Measurements from ENCODE around the gene PPP1R15B.
A peak's percentile ranks its signal among the peaks of the same experiment; 100 is the strongest.

Gene PPP1R15B

DNA sequence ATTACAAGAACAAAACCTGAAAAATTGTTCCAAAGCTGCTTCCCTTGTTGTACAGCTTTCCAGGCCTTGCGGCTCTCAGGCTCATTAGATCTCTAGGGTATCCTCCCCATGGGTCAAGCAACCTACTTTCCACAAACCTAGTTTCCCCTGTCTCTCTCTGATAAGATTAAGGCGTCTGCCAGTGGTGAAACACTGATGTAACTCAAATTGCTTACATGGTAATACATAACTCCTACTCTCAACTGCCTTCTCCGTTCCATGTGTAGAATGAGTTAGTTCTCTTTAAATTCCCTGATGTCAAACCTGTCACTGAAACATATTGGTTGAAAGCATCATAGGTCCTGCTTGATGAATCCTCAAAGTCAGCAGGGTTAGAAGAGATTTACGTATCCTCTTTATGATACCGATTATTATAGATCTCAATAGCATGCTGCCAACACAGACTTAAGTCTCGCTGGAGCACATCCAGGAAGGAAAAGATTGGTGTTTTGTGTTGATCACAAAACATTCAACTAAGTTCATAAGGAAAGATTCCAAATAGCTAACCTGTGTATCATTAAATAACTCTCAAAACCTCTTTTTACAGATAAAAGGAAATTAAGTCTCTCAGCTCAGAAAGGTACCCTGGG, 10.6 kb downstream of the PPP1R15B start:
- DNase-seq (ENCODE audit: low read depth): no peak
- H3K4me3 ChIP-seq (ENCODE audit: low read length): no peak overlapping the region
- TF ChIP-seq, protein P1, sequence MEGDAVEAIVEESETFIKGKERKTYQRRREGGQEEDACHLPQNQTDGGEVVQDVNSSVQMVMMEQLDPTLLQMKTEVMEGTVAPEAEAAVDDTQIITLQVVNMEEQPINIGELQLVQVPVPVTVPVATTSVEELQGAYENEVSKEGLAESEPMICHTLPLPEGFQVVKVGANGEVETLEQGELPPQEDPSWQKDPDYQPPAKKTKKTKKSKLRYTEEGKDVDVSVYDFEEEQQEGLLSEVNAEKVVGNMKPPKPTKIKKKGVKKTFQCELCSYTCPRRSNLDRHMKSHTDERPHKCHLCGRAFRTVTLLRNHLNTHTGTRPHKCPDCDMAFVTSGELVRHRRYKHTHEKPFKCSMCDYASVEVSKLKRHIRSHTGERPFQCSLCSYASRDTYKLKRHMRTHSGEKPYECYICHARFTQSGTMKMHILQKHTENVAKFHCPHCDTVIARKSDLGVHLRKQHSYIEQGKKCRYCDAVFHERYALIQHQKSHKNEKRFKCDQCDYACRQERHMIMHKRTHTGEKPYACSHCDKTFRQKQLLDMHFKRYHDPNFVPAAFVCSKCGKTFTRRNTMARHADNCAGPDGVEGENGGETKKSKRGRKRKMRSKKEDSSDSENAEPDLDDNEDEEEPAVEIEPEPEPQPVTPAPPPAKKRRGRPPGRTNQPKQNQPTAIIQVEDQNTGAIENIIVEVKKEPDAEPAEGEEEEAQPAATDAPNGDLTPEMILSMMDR (conservative IDR thresholded peaks at IDR 0.05; ENCODE audit: low read depth, low read length): no peak

DNA sequence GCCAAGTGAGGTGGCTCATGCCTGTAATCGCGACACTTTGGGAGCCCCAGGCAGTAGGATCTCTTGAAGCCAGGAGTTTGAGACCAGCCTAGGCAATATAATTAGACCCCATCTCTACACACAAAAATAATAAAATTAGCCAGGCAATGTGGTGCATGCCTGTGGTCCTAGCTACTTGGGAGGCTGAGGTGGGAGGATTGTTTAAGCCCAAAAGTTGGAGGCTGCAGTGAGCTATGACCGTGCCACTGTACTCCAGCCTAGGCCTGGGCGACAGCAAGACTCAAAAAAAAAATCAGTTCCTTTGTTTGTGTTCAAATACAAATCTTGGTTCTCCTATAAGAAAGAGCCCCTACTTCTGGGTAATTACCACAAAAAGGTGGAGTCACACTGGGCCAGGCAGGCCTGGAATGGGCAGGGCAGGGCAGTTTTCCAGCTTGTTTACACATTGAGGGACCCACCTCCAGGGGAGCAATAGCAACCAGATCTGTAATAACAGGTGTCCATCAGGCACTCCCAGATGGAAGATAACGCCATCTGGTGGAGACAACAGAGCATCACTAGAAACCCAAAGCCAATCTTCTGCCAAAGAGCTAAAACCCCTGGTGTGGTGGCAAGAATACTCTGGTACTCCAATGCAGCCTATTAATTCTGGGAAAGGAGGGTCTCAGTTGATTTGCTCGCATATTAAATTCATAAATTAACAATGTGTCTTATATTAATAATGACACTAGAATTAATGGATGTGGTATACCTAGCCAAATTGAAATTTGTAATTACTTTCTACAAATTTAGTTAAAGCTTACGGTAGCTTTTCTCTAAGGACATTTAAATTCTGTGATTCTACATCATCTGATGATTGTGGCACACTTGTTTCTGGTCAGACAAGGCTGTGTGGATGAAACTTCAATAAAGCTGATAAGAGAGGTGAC, 13.2 kb downstream of the PPP1R15B start:
- no peak overlapping the region for H3K4me3 ChIP-seq (ENCODE audit: low read length)
- DNase-seq (ENCODE audit: low read depth): peak; percentile 75
- TF ChIP-seq, protein P1 (conservative IDR thresholded peaks at IDR 0.05; ENCODE audit: low read depth, low read length): peak; percentile 91

GRCh38 chr1:204396015-204396583, 15.5 kb downstream of the PPP1R15B start:
- H3K4me3 ChIP-seq (ENCODE audit: low read length): no peak overlapping the region
- TF ChIP-seq, protein P1 (conservative IDR thresholded peaks at IDR 0.05; ENCODE audit: low read depth, low read length): no peak
- DNase-seq (ENCODE audit: low read depth): no peak

DNA sequence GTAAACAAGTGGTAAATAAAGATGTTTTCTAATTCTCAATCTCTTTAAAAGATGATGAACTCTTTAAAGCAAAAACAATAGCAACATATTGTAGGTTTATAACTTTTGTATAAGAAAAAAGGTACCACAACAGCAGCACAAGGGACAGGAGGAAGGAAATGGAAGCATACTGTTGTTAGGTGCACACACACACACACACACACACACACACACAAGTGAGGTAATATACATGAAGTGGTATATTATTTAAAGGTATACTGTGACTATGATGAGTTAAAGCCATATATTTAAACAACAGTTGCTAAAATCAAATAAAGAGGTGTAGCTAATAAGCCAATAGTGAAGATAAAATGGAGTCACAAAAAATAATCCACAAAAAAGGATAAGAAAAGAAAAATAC, 20.0 kb downstream of the PPP1R15B start:
- TF ChIP-seq, protein P1 (conservative IDR thresholded peaks at IDR 0.05; ENCODE audit: low read depth, low read length): no peak
- no peak for DNase-seq (ENCODE audit: low read depth)
- no peak overlapping the region for H3K4me3 ChIP-seq (ENCODE audit: low read length)

- DNase-seq (ENCODE audit: low read depth): no peak
- TF ChIP-seq, protein P1 (conservative IDR thresholded peaks at IDR 0.05; ENCODE audit: low read depth, low read length): no peak
- H3K4me3 ChIP-seq (ENCODE audit: low read length): no peak overlapping the region
These were observed 20.7 kb downstream of the PPP1R15B start for GRCh38 chr1:204390751-204391466.

- DNase-seq (ENCODE audit: low read depth): no peak
- TF ChIP-seq, protein P1 (conservative IDR thresholded peaks at IDR 0.05; ENCODE audit: low read depth, low read length): no peak
These were observed 25.9 kb downstream of the PPP1R15B start for GRCh38 chr1:204385727-204386126.

More at GRCh38 chr1:204385727-204386126, 25.9 kb downstream of the PPP1R15B start:
- H3K4me3 ChIP-seq (ENCODE audit: low read length): no peak overlapping the region
